Aorta (tissue), 5 donors: ENCODE results near the gene R3HDM4. TPM values are rescaled to one million over a fixed set of nuclear protein-coding genes. Genes with fewer than 3 reads are reported as not detected.
A peak's percentile ranks its signal among the peaks of the same experiment; 100 is the strongest.

Source experiments
- ATAC-seq: fragments of 200-7000 bp; cut with Tn5 transposase; one replicate; pipeline ENCODE4 v1.9.1; 2022; ENCODE audit warnings: moderate library complexity; ENCODE audit not compliant: low FRiP score
- DNase-seq, 2 donors: peaks; one replicate each; pipeline ENCODE4 v3.0.0-alpha.2; 2020
- H3K27ac ChIP-seq, 2 donors: one replicate each; pipeline ENCODE4 v1.5.1; 2013; ENCODE audit warnings: low read length in 2 of 2, mild to moderate bottlenecking in 2 of 2, moderate library complexity in 2 of 2, control low read depth in 1 of 2, inconsistent platforms in 1 of 2, low read depth in 1 of 2
- H3K27me3 ChIP-seq, 2 donors: one replicate each; pipeline ENCODE4 v1.6.1; 2013; ENCODE audit warnings: control low read depth in 1 of 2, low read length in 1 of 2, mild to moderate bottlenecking in 1 of 2, moderate library complexity in 1 of 2; ENCODE audit not compliant: insufficient read depth in 2 of 2, control insufficient read depth in 1 of 2
- H3K36me3 ChIP-seq, 2 donors: one replicate each; pipeline ENCODE4 v1.6.1; 2013; ENCODE audit warnings: control low read depth in 1 of 2, low read length in 1 of 2, mild to moderate bottlenecking in 1 of 2; ENCODE audit not compliant: insufficient read depth in 2 of 2, control insufficient read depth in 1 of 2
- H3K4me1 ChIP-seq, 2 donors: one replicate each; pipeline ENCODE4 v1.6.1; 2013; ENCODE audit warnings: low read length in 2 of 2, control low read depth in 1 of 2, mild to moderate bottlenecking in 1 of 2, moderate library complexity in 1 of 2; ENCODE audit not compliant: insufficient read depth in 2 of 2, control insufficient read depth in 1 of 2
- H3K4me3 ChIP-seq, 2 donors: one replicate each; pipeline ENCODE4 v1.5.1; 2013; ENCODE audit warnings: low read length in 2 of 2, control low read depth in 1 of 2, mild to moderate bottlenecking in 1 of 2
- H3K9me3 ChIP-seq: one replicate; pipeline ENCODE4 v1.6.1; 2013; ENCODE audit warnings: mild to moderate bottlenecking, low read length; ENCODE audit not compliant: control insufficient read depth
- WGBS, 2 donors: extraction: QIAGEN DNeasy Blood & Tissue Kit; methylation state at CpG; one replicate each; pipeline ENCODE4 v1.1.7; 2013; 5-methylcytosine and 5-hydroxymethylcytosine counted together
- intact Hi-C, 2 donors: fragments of 100-400 bp; cut with DNase I; formaldehyde crosslinking; loops; one replicate each; pipeline versions ENCODE4 v1.14.2 to v1.15.0; 2022
- polyA plus RNA-seq, 2 donors: library from polyadenylated mRNA; stranded (reverse); fragments of 200-250 nt; gene quantifications; one replicate each; pipeline ENCODE4 v1.2.3, GENCODE V29; 2013
- total RNA-seq, 2 donors: library from RNA; stranded (reverse); fragmentation: NEBNext Ultra II Directional; extraction: Animal tissue kit (Norgen Biotek cat#: 25700); gene quantifications; one replicate each; pipeline ENCODE4 v1.2.1, GENCODE V29; 2021
- donor health status: healthy with polysubstance abuse.
- donor health status: Bipolar disorder and iron deficiency.
- donor health status: DM: no; HTN: no; CAD: no.
- donor health status: DM: no; HTN: no; CAD: no.
- donor health status: DM: yes; HTN: yes; CAD: no.

Gene R3HDM4
- total and polyA plus RNA-seq, 4 donors: 19.7 to 43.8 (median 38.9) TPM

DNA sequence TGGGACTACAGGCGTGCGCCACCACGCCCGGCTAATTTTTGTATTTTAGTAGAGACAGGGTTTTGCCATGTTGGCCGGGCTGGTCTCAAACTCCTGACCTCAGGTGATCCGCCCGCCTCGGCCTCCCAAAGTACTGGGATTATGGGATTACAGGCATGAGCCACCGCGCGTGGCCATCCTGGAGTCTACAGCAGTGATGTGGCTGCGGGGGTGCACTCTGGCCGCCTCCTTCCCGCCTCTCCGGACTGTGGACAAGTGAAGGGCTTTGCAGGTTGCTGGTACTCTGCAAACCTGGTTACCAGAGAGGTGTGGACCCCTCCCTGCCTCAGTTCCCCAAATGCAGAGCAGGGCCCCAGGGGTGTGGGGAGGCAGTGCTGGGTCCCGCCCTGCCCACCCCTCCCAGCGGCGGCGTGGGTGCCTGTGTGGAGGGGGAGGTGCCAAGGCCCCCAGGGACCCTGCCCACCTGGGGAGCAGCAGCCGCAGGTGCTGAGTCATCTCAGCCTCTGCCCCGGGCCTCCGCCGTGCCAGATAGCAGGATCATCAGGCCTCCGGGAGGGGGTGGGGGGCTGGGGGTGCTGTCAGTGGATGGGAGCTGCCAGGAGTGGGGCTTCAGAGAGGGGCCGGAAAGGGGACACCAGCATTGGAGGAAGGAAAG is 36.0 kb upstream of the R3HDM4 start:
- WGBS, 2 donors: 94 to 95% methylated on average over 22 to 25 of the region's 25 CpGs
- Histone ChIP-seq H3K27me3 (no peaks in the 10 kb centered on the region), H3K4me1 (no peaks in the 10 kb centered on the region), H3K36me3 (no peaks in the 10 kb centered on the region), H3K9me3 (no peaks in the 10 kb centered on the region), H3K4me3 (no peak overlapping the region), H3K27ac (no peak overlapping the region)
- DNase-seq (no peak), ATAC-seq (no peak)
- intact Hi-C loops: no loop called here

DNA sequence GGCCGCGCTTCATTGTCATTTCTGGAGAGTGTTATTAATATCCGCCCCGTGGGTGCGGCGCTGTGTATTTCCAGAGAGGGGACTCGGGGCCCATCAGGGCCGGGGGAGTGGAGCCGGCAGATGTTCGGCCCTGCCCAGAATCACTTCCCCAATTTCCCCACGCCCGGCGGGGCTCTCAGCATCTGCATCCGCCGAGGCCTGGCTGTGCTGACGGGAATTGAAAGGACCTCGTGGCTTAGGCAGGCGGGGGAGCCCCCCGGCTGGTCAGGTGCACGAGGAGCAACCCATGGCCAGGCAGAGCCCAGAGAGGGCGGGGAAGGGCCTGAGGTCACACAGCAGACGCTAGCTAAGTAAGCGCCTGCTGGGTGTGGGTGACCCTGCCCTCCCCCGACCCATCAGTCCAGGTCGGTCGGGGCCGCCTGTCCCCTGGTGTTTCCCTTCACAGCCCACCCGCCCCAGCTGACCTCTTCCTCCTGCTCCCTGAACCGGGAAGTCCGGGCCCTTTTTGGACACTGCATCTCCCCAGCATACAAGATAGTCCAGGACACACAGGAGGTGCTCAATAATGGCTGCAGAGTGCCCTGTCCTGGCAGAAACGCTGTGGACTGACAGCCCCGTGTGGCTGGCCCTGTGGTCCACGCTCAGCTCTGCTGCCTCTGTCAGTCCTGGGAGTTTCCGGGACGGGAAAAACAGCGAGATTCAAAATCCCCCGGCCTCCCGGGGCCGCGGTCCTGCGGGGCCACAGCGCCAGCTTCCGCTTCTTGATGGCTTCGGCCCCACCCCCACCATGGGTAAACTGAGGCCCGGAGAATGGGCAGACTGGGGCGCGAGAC is 34.9 kb upstream of the R3HDM4 start:
- intact Hi-C loops: no loop called here
- DNase-seq (peak in 1 of 2 donors; percentile 92), ATAC-seq (peak; percentile 39)
- Histone ChIP-seq H3K4me3 (no peak overlapping the region), H3K27ac (no peak overlapping the region), H3K4me1 (no peaks in the 10 kb centered on the region), H3K27me3 (no peaks in the 10 kb centered on the region), H3K9me3 (no peaks in the 10 kb centered on the region), H3K36me3 (no peaks in the 10 kb centered on the region)
- 92 to 94% methylated on average over 46 to 47 of the region's 47 CpGs for WGBS, 2 donors

DNA sequence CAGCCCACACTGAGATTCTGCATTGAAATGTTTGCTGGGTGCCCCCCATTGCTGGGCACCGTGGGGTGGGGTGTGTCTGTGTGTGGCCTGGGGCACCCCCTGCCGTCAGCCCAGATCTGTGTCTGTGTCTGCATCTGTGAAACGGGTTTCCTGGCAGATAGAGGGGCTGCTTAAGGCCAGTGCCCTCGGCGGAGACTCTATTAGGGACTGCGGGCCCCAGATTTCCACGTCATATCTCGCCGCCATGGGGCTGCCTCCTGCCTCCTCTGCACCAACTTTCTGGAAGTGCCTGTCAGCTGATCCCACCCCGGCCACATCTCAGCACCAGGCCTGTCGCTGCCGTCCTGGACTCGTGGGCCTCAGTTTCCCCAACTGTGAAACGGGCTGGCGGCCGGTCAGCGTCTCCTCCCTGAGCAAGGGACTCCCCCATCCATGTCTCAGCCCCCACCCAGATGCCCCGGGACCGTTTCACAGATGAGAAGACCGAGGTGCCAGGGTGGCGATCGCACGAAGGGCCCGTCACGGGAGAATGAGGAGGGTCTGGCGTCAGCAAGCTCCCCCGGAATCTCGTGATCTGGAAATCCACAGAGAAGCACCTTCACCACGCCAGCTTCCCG is 34.2 kb upstream of the R3HDM4 start:
- intact Hi-C loops: no loop called here
- WGBS, 2 donors: 94% methylated on average over 30 of the region's 30 CpGs
- no peaks in the 10 kb centered on the region for H3K27me3 ChIP-seq
- H3K9me3 ChIP-seq: no peaks in the 10 kb centered on the region
- H3K4me1 ChIP-seq: no peaks in the 10 kb centered on the region
- H3K36me3 ChIP-seq: no peaks in the 10 kb centered on the region
- H3K27ac ChIP-seq: no peak overlapping the region
- DNase-seq: peak in 1 of 2 donors; percentile 52
- H3K4me3 ChIP-seq: no peak overlapping the region
- ATAC-seq: no peak

DNA sequence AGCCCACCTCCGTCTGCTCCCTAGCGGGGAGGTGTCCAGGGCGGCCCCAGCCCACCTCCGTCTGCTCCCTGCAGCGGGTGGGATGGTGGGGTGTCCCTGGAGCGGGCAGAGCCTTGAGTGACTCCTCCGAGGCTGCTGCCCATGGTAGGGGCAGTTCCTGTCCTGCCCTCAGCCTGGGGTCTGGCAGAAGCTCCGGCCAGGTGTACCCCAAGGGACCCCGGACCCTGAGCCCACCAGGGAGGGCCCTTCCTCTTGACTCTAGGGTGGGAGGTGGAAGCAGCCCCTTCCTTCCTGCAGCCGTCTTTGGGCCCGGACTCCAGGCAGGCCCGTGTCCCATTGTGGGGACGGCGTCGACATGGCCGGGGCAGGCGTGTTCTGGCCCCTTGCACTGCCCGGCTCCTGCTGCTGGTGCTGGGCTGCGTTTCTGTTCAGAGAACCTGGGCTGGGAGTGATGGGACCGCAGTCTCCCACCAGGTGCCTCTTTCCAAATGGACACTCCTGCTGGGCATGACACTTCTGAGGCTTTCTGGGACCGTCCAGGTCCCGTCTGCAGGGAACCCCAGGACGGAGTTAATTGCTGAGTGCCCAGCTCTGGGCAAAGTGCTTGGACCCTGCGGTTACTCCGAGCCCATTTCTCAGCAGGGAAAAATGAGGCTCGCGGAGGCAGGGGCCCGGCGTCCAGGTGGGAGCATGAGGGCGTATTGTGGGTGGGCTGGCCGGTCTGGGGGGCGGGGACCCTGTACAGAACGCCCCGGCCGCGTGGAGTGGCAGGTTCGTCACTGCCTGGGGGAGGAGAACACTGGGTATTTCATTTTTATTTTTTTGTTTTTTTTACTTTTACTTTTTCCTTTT is 32.6 kb upstream of the R3HDM4 start:
- Histone ChIP-seq H3K4me1 (no peaks in the 10 kb centered on the region), H3K4me3 (no peak overlapping the region), H3K27me3 (no peaks in the 10 kb centered on the region), H3K27ac (no peak overlapping the region), H3K36me3 (no peaks in the 10 kb centered on the region), H3K9me3 (no peaks in the 10 kb centered on the region)
- DNase-seq (no peak), ATAC-seq (no peak)
- intact Hi-C loops: no loop called here
- WGBS, 2 donors: 93 to 95% methylated on average over 37 of the region's 37 CpGs

DNA sequence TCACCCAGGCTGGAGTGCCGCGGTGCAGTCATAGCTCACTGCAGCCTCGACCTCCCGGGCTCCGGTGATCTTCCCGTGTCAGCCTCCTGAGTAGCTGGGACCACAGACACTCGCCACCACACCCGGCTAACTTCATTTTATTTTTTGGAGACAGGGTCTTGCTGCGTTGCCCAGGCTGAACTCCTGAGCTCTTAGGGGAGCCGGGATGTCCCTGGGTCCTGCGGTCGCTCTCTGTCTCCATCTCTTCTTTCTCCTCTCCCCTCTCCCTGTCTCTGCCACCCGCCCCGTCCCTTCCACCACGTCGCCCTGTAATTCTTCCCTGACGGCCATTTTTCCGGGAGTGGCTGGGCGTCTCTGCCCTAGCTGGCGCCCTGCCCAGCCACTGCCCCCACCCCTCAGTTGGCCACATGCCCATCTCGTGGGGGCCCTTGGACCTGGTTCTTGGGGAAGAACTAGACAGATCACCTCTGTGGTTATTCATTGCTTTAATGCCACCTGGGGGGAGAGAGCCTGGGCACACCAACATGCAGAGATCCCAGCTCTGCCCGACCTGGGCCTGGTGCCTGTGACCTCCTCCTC is 31.7 kb upstream of the R3HDM4 start:
- ATAC-seq: no peak
- intact Hi-C loops: no loop called here
- no peaks in the 10 kb centered on the region for H3K9me3 ChIP-seq
- H3K4me3 ChIP-seq: no peak overlapping the region
- H3K36me3 ChIP-seq: no peaks in the 10 kb centered on the region
- no peaks in the 10 kb centered on the region for H3K4me1 ChIP-seq
- DNase-seq: no peak
- H3K27me3 ChIP-seq: no peaks in the 10 kb centered on the region
- no peak overlapping the region for H3K27ac ChIP-seq
- WGBS, 2 donors: 78 to 79% methylated on average over 22 of the region's 22 CpGs

DNA sequence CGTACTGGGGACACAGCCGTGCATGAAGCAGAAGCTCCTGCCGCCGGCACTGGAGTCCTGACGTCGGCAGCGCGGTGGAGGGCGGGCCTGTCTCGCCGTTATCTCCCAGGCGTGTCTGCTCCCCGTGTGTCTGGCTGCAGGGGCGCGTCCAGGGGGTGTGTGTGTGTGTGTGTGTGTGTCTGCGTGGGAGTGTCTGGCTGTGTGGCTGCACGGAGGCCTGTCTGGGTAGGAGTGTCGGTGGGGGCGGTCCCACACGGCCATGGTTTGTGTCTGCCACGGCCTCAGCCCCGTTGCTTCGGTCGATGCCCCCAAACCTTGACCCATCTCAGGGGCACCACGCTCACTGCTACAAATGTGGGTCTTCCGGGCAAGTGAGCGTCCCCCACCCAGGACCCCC is 31.1 kb upstream of the R3HDM4 start:
- H3K4me1 ChIP-seq: no peaks in the 10 kb centered on the region
- H3K4me3 ChIP-seq: no peak overlapping the region
- no peak for ATAC-seq
- no peaks in the 10 kb centered on the region for H3K27me3 ChIP-seq
- no peak overlapping the region for H3K27ac ChIP-seq
- no peaks in the 10 kb centered on the region for H3K36me3 ChIP-seq
- no peak for DNase-seq
- no peaks in the 10 kb centered on the region for H3K9me3 ChIP-seq
- intact Hi-C loops: no loop called here
- WGBS, 2 donors: 71 to 77% methylated on average over 26 to 27 of the region's 27 CpGs

DNA sequence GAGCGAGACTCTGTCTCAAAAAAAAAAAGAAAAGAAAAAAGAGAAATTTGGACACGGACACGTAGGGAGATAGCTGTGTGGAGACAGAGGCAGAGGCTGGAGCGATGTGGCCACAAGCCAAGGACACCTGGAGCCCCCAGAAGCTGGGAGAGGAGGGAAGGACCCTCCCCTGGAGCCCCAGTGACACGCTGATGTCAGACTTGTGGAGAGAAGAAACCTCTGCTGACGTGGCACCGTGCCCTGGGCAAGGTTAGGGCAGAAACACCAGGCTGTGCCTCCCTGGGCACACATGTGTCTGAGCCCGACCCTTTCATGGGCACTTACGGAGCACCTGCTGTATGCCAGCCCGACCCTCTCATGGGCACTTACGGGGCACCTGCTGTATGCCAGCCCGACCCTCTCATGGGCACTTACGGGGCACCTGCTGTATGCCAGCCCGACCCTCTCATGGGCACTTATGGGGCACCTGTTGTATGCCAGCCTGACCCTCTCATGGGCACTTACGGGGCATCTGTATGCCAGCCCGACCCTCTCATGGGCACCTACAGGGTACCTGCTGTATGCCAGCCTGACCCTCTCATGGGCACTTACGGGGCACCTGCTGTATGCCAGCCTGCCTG is 30.6 kb upstream of the R3HDM4 start:
- H3K4me1 ChIP-seq: no peaks in the 10 kb centered on the region
- H3K27ac ChIP-seq: no peak overlapping the region
- intact Hi-C loops: no loop called here
- no peaks in the 10 kb centered on the region for H3K36me3 ChIP-seq
- H3K4me3 ChIP-seq: no peak overlapping the region
- H3K9me3 ChIP-seq: no peaks in the 10 kb centered on the region
- no peak for DNase-seq
- 98 to 99% methylated on average over 16 to 17 of the region's 17 CpGs for WGBS, 2 donors
- no peaks in the 10 kb centered on the region for H3K27me3 ChIP-seq
- ATAC-seq: no peak

DNA sequence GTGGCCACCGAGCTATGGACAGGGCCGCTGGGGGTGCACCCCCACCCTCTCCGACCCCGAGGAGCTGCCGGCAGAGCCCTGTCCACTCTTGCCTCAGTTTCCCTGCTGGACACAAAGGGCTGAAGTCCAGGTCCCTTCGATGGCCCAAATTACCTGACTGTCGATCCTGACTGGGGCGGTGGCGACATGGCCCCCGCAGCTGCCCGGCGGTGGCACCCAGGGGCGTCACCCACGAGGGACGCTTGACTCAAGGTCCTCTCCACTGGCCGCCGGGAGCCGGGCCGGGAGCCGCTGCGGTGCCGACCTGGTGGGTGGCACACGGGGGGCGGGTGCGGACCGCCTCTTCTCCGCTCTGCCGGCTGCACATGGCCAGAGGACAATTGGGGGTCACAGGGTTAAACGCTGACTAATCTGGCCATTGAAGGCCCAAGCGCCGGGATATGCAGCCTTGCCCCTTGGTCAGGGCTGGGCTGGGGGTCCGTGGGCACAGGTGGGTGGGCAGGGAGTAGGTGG is 29.2 kb upstream of the R3HDM4 start:
- WGBS, 2 donors: 94 to 95% methylated on average over 32 of the region's 32 CpGs
- no peaks in the 10 kb centered on the region for H3K36me3 ChIP-seq
- DNase-seq: no peak
- no peaks in the 10 kb centered on the region for H3K27me3 ChIP-seq
- intact Hi-C loops: no loop called here
- no peaks in the 10 kb centered on the region for H3K9me3 ChIP-seq
- H3K4me3 ChIP-seq: no peak overlapping the region
- H3K27ac ChIP-seq: no peak overlapping the region
- no peaks in the 10 kb centered on the region for H3K4me1 ChIP-seq
- ATAC-seq: no peak
